Suppressor macrophage (primary cell): Measurements from ENCODE around the gene DDX54.
A peak's percentile ranks its signal among the peaks of the same experiment; 100 is the strongest.
"Not testable (repeated sequence)": the region's sequence is repeated elsewhere in the genome, so short reads cannot be mapped to it uniquely, and the experiment has no call there.

Experiments used
- DNase-seq, 4 experiments: peaks; one replicate each; pipeline ENCODE4 v3.0.0-alpha.2; 2020 to 2022

Gene DDX54

DNA sequence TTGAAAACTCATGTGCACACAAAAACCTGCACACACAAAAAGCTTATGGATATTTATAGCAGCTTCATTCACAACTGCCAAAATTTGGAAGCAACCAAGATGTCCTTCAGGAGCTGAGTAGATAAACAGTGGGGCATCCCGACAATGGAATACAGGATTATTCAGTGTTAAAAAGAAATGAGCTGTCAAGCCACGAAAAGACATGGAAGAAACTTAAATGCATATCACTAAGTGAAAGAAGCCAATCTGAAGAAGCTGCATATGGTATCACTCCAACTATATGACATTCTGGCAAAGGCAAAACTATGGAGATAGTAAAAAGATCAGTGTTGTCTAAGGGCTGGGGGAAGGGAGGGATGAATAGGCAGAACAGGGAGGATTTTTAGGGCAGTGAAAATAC is 30.7 kb upstream of the DDX54 start:
- DNase-seq: no peak

DNA sequence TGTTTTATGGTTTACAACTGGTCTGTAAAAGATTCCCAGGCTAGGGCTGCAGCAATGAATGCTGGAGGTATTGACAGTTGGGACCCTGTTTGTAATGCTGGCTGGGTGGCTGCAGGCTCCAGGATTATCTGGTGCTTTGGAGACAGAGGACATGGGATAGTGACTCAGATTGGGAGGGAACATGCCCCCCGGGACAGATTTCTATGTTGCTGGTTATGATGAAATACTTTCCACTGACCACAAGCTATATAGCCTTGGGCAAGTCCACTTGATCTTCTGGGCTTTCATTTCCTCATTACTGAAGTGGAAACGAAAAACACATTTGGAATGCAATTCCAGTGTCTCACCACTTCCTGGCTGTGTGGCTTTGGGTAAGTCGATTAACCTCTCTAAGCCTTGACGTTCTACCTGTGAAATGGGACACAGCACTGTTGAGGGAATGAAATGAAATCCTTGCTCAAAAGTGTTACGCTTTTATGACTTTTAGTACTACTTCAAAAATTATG is 29.7 kb upstream of the DDX54 start:
- DNase-seq: peak; percentile 88 to 98 (median 92)

DNA sequence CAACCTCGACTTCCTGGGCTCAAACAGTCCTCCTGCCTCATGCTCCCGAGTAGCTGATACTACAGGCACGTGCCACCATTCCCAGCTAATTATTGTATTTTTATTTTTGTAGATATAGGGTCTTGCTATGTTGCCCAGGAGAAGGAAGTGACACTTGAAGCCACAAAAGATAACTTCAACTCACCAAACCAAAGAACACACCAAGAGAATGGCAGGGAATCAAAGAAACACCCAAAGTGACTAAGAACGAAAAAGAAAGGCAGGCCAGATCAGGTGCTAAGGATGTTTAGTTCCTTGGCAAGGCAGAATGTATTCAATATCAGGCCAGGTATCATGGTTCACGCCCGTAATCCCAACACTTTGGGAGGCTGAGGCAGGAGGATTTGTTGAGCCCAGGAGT is 25.9 kb upstream of the DDX54 start:
- no peak for DNase-seq

DNA sequence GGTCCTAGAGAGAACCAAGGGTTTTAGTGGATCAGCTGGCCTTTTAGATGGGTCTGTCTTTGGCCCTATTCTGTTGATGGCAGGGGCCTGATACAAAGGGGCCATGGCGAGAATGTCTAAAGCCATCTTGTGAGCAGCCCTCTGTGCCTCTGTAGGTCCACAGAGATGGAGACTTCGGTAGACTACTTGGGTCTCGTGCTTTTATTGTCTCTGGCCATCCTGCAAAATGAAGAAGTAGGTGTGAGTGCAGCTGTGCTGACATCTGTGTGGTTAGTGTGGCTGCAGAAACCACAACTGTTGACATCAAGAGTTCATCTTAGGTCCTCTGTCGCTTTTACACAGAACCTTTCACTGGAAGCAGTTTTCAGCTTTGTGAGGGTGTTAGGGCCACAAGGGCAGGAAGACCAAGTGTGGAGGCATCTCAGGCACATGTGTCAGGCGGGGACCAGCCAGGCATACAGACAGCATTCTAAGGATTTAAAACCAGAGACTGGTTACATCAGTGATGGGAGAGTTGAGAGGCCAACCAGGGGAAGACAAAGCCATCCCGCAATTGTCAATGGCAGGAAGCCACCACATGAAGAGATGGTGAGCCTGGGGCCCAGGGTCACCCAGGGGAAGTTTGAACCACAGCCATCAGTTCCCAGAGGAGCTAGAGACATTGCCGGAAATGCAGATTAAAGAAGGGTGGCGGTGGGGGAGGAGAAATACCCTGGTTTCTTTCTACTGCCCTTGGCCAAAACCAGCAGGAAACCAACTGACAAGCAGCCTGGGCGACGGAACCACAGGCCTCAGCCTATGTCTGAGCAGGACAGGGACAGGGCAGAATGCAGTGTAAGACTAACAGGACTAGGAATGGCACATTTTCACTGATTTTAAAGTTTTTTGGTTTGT is 23.0 kb upstream of the DDX54 start:
- DNase-seq: peak; percentile 90 to 97 (median 92)

DNA sequence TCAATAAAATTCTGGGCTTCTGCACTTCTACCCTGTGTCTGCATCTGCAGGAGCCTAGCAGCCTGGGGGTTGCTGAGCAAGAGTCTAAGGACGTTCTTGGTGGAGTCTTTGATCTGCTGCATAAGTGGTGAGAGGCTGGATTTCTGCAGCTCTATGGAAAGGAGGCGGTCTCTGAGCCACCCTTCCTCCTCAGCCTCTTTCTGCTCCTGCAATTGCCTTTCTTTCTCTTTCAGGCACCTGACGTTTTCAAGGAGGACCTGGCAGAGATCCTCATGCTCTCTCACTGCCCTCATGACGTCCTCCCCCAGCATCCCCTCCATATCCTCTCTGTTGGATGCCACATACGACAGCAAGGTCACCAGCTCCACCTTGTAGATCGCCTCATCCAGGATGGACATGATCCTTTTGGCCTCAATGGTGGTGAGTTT is 22.3 kb upstream of the DDX54 start:
- peak; percentile 44 to 49 (median 47) for DNase-seq

DNA sequence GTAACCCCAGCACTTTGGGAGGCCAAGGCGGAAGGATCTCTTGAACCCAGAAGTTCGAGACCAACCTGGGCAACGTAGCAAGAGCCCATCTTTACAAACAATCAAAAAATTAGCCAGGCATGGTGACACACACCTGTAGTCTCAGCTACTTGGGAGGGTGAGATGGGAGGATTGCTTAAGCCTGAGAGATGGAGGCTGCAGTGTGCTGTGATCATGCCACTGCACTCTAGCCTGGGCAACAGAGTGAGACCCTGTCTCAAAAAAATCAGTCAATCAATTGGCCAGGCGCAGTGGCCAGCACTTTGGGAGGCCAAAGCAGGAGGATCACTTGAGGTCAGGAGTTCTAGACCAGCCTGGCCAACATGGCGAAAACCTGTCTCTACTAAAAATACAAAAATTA is 21.5 kb upstream of the DDX54 start:
- not testable (repeated sequence) for DNase-seq

DNA sequence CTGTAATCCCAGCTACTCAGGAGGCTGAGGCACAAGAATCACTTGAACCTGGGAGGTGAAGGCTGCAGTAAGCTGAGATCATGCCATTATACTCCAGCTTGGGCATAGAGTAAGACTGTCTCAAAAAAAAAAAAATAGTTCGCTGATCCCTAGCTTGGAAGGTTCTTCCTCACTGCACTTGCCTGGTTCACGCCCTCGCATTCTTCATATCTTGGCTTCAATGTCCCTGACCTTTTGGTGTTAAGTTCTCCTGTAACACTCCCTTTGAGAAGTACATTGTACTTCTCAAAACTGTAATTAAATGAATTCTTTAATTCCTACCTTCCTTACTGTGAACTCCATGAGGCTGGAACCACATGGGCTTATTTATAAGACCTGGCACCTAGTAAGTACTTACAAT is 19.5 kb upstream of the DDX54 start:
- peak in 2 of 4 experiments; percentile 54 to 58 for DNase-seq

DNA sequence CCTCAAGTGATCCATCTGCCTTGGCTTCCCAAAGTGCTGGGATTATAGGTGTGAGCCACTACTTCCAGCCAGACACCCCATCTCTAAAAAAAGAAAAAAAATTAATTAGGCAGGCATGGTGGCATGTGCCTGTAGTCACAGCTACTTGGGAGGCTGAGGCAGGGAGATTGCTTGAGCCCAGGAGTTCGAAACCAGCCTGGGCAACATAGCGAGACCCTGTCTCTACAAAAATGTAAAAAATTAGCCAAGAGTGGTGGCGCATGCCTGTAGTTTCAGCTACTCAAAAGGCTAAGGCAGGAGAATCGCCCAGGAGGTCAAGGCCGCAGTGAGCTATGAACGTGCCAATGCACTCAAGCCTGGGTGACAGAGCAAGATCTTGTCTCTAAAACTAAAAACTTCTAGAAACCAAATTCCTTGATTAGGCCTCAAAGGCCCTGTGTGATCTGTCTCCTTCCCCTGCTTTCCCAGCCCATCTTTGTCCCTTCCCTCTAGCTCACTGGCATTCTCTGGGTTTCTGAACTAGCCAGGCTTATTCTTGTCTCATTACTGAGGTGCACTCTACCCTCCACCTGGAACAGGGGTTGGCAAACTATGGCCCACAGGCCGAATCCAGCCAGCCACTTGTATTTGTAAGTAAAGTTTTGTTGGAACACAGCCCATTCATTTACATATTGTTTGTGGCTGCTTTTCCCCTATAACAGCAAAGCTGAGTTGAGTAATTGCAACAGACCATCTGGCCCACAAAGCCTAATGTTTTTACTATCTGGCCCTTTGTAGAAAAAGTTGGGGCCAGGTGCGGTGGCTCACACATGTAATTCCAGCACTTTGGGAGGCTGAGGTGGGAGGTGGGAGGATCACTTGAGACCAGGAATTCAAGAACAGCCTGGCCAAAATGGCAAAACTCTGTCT is 18.8 kb upstream of the DDX54 start:
- DNase-seq: peak in 2 of 4 experiments; percentile 41 to 54

DNA sequence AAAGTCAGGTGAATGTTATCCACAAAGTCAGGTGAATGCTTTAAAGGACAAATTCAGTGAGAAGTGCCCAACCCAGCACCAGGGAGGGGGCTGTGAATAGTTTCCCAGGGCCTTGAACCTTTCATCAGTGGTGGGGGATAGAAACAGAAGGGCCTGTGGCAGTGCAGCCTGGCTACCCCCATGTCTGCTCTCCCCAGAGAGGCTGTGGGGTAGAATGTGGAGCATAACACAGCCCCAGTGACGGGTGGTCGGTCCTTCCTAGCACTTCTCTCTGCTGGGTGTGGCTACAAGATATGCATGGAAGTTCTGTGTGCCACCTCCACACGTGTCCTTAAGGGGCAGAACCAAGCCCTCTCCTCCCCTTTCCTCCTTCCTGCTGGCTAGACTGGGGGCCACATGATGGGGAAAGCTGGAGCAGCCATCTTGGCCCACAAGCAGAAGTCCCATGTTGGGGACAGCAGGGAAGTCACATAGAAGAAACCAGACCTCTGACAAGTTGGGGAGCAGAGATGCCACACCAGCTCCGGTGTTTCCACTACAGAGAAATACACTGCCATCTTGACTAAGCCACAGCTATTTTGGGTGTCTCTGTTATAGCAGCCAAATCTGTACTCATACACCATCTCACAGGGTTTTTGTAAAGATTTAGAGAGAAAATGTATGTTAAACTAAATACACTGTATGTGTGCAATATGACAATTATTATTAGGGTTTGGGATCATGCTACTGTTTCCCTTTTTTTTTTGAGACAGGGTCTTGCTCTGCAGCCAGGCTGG is 17.2 kb upstream of the DDX54 start:
- DNase-seq: peak in 3 of 4 experiments; percentile 41 to 46 (median 41)

DNA sequence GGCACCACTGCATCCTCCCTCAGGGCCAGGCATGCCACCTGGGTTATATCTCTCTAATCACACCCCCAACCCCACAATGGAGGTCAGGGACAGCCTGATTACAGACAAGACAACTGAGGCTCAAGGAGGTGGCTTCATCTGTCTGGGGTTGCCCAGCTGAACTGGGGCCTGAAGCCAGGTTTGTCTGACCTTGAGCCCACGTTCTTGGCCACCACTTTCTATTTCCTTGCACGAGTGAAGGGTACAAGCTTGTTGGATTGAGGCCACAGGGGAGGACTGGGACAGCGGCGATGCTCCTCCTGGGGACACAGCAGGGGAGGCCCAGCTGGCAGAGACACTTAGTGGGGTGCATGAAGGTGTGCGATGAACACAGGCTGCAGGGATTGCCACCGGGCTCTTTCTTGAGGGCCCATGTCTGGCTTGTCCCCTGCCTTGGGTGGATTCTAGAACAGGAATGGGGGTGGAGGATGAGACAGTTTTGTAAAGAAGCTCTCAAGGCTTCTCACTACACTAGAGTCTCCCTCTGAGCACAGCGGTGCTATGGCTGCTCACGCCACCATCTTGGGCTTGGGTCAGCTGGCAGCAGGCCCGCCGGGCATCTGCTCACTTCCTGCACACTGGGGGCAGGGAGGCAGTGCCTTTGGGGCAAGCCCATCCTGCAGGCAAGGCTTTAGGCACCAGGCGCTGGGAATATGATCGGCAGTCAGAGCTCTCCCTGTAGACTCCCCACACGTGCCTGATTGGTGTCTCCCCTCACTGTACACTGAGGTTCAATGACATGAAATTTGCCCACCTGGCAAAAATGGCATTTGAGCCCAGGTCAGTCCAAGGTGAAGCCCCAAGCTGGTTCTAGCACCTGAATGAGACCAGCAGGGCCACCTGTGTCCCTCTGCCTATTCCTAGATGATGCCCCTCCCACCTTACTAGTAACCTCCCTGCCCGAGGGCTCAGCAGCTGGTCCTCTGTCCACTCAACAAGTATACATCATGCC is 16.2 kb upstream of the DDX54 start:
- no peak for DNase-seq

DNA sequence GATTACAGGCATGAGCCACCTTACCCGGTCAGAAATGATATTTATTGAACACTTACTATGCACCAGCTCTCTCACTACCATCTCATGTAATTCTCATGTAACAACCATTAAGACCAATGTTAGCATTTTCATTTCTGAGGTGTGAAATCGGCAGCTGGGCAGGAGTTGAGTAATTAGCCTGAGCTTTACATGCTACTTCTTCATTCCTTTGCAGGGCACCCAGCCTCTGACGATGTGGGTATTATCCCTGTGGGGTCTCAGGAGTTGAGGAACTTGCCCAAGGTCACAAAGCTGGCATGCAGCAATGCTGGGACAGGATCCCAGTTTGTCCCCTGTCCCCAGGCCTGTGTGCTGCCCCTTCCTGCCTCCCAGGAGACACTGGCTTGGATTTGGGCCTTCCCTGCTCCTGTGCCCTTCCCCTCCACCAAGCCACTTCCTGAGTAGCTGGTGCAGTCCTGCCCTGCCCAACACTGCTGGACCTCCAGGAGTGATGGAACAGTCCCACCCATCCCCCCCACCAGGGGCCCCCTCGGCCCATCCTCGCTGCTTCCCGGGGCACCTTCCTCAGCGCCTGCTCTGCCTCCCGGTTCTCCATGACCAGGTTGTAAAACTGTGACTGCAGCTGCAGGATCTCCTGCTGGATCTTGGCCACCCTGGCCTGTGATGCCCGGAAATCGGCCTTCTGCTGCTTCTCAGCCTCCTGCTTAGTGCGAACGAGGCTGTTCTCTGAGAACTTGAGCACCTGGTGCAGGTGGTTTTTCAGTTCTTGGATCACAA is 14.9 kb upstream of the DDX54 start:
- peak; percentile 58 to 78 (median 76) for DNase-seq

DNA sequence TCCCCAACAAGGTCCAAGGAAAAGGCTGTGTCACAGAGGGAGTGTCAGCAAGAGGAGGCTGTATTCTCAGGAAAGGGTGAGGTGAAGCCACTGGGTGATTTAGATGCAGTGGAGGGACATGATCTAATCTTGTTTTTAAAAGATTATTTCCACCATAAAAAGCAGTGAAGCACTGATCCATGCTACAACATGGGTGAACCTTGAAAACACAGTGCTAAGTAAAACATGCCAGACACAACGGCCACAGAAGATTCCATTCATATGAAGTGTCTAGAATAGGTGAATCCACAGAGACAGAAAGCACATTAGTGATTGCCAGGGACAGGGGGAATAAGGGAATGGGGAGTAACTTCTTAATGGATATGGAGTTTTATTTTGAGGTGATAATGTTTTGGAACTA is 13.0 kb upstream of the DDX54 start:
- no peak for DNase-seq

DNA sequence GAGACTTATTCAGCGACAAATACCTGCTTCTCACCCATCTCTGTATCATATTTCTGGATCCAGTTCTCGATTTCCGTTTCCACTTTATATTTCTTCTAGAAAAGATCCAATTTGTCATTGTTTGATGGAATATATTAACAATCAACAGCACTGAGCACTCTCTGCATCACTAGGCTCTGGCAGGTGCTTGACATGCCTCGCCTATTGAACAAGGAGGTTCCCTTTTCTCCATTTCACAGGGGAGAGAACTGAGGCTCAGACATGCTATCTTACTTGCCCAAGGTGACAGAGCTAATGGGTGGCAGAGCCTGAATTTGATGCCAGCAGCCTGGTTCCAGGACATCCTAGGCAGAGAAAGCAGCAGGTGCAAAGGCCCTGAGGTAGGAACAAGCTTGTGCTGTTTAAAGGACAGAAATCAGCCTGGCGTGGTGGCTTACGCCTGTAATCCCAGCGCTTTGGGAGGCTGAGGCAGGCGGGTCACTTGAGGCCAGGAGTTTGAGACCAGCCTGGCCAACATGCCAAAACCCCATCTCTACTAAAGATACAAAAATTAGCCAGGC is 12.3 kb upstream of the DDX54 start:
- DNase-seq: no peak

DNA sequence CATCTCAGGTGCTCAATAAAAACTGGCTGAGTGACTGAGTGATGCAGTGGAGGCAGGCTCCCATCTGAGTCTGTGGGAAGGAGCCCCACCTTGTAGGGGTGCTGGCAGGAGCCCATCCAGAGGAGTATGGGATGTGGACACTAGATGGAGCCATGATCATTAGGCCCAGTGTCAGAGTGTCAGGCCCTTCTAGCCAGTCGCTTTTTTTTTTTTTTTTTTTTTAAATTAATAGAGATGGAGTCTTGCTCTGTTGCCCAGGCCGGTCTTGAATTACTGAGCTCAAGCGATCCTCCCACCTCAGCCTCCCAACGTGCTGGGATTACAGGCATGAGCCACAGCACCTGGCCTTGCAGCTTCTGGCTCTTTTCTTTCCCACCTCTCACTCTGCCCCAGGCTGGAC is 11.7 kb upstream of the DDX54 start:
- DNase-seq: peak; percentile 78 to 89 (median 87)

DNA sequence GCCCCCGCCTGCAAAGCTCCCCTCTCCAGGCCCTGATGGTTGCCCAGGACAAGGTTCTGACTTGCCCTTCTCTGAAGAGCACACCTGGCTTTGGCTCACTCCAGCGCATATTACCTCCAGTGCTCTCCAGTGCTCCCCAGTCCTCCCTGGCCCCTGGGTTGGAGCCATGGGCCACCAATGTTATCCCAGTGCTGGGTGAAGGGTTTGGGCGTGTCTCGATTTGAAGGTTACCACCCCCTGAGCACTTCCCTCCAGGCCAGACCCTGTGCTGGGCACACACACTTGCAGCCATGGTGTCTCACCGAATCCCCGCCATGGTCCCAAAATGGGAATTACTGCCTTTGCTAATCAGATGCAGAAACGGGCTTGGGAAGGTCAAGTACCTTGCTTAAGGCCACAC is 11.3 kb upstream of the DDX54 start:
- no peak for DNase-seq

DNA sequence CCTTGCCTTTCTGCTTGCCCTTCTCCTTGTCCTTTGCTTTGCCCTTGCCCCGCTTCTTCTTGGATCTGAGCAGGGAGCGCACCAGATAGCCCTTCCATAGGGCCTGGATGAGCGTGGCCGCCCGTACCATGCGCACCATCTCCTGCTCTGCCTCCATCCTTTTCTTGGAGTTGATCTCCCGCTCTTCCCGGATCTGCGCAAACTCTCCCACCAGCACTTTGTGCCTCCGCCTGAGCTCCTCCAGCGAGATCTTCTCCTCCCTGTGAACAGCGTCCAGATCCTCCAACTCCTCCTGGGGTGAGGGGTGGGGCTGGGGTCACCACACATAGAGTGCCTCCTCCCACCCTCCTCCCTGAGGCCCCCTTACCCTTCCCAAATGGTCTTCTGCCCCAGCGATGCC is 10.3 kb upstream of the DDX54 start:
- DNase-seq: no peak

DNA sequence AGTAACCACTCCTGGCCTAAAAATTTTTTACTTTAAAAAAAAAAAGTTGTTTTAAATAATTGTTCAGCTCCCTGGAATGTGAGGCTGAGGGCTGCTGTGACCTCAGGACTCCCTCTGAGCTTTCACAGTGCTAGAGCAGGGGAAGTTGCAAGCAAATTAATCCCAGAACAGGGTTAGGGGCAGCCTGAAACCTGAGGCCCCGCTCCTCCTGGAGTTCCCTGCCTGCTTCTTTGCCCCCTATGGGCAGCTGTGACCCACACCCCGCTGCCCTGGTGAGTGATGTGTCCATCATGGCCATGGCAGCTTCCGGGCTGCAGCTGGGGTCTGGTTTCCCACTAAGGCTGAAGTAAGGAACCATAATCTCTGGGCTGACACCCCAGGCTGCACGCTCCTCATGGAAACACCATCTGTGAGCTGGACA is 9.7 kb upstream of the DDX54 start:
- no peak for DNase-seq

DNA sequence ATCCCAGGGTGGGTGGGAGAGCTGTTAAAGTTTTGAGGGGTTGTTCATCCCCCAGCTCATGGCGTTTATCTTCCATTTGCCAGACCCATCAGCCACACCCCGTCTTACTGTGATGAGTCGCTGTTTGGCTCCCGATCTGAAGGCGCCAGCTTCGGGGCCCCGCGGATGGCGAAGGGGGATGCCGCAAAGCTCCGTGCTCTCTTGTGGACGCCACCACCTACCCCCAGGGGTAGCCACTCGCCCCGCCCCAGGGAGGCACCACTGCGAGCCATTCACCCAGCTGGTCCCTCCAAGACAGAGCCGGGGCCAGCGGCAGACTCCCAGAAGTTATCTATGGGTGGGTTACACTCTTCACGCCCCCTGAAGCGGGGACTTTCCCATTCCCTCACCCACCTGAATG is 5.9 kb upstream of the DDX54 start:
- DNase-seq: no peak

DNA sequence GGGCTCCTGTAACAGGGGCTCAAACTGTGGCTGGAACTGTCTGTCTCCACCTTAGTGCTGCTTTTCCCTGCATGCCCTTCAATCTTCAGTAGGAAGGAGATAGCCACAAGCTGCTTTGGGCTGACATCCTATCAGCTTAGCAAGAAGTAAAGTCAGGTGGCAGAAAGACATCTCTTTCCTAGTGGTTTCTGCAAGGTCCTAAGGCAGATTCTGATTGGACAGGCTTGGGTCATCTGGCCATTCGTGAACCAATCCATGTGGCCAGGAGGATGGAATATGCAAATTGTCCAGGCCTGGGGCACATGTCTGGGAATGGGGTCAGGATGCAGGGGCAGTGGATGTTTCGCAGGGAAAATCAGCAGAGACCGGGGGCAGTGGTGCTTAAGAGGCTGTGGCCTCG is 5.5 kb upstream of the DDX54 start:
- peak in 1 of 4 experiments; percentile 30 for DNase-seq

DNA sequence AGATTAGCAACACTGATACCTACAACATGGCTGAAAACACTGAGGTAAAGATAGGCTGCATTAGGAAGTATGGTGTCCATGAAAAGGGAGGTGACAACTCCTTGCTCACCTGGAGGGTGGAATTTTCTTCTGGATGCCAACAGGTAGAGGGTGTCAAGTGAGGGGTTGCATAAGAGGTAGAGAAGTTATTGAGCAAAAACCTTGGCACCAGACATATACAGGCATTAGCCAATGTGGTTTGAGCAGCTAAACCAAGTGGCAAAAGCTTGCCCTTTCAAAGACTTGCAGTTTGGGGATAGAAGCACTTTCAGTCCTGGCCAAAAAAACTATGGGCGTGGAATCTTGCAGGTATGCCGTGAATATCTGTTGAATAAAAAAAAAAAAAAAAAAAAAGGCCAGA is 4.1 kb upstream of the DDX54 start:
- no peak for DNase-seq
